Ovary (tissue), 9 donors: ENCODE results near the gene UBE2E1. TPM values are rescaled to one million over a fixed set of nuclear protein-coding genes. Genes with fewer than 3 reads are reported as not detected.

Experiments used
- DNase-seq, 5 donors: peaks; one replicate each; pipeline ENCODE4 v3.0.0-alpha.2; 2019 to 2020
- H3K27ac ChIP-seq, 2 donors: fragments of 200-600 bp; one replicate each; pipeline versions ENCODE4 v1.5.1 to v1.8.0; 2019 to 2022
- H3K27me3 ChIP-seq: fragments of 200-600 bp; one replicate; pipeline ENCODE4 v1.8.0; 2022
- H3K36me3 ChIP-seq: fragments of 200-600 bp; sonication (generic); one replicate; pipeline ENCODE4 v1.5.1; 2019
- H3K4me1 ChIP-seq: one replicate; pipeline ENCODE4 v1.8.1; 2013; ENCODE audit warnings: mild to moderate bottlenecking, moderate library complexity; ENCODE audit not compliant: insufficient read depth
- H3K4me3 ChIP-seq: fragments of 200-600 bp; sonication (generic); one replicate; pipeline ENCODE4 v1.5.1; 2017
- H3K9me3 ChIP-seq, 2 donors: fragments of 200-600 bp in 1 of 2; sonication (generic) in 1 of 2; one replicate each; pipeline versions ENCODE4 v1.5.1 to v1.8.1; 2013 to 2019; ENCODE audit warnings: mild to moderate bottlenecking in 1 of 2, moderate library complexity in 1 of 2
- CTCF ChIP-seq, 3 donors: fragments of 450-650 bp in 2 of 3; fragments of 200-600 bp in 1 of 3; IDR thresholded peaks; one replicate each; pipeline versions ENCODE4 v1.5.1 to v1.8.0; 2016 to 2022; ENCODE audit warnings: antibody characterized with exemption in 3 of 3, mild to moderate bottlenecking in 1 of 3
- EP300 ChIP-seq: sonication (generic); formaldehyde crosslinking; IDR thresholded peaks from one replicate; pipeline ENCODE4 v1.6.1; 2017; ENCODE audit warnings: antibody characterized with exemption
- POLR2A ChIP-seq: fragments of 450-650 bp; IDR thresholded peaks from one replicate; pipeline ENCODE4 v1.6.1; 2017; ENCODE audit warnings: antibody characterized with exemption, mild to moderate bottlenecking, moderate library complexity
- WGBS, 3 donors: extraction: QIAGEN DNeasy Blood & Tissue Kit in 1 of 3; methylation state at CpG; one replicate each; pipeline versions ENCODE4 v1.1.5 to v1.1.7; 2013 to 2017; 5-methylcytosine and 5-hydroxymethylcytosine counted together
- intact Hi-C, 4 donors: fragments of 100-400 bp; cut with DNase I; formaldehyde crosslinking; loops; one replicate each; pipeline versions ENCODE4 v1.11.0 to v1.15.1; 2022 to 2023
- polyA plus RNA-seq, 2 donors: library from polyadenylated mRNA; stranded (reverse); fragments of 200-250 nt in 1 of 2; fragments of 350-450 nt in 1 of 2; fragmentation: Illumina TruSeq in 1 of 2; extraction: RNeasy Lipid Tissue Mini Kit (QIAGEN cat#74804) in 1 of 2; gene quantifications; one replicate each; pipeline ENCODE4 v1.2.3, GENCODE V29; 2013 to 2014
- total RNA-seq, 7 donors: library from RNA; depleted of rRNA in 2 of 7; stranded (reverse); fragments of >200 nt in 2 of 7; fragmentation: NEBNext Ultra II Directional in 3 of 7; extraction: Animal tissue kit (Norgen Biotek cat#: 25700) in 3 of 7; gene quantifications; one replicate each; pipeline versions ENCODE4 v1.1.0 to v1.2.4, GENCODE V29; 2016 to 2023
- donor health status: DM: no; HTN: no; CAD: no; lungs with moderate emphysema.
- donor health status: DM: no; HTN: no; CAD: no.
- donor health status: Bipolar disorder and iron deficiency.
- donor health status: DM: yes; HTN: yes; CAD: no.
- donor health status: DM: no; HTN: no; CAD: no.
- donor health status: DM: yes; HTN: yes; CAD: no.

Gene UBE2E1
- total and polyA plus RNA-seq, 9 donors = 65.2 to 133 (median 76.7) TPM

GRCh38 chr3:23889950-23890349 lies 84.2 kb downstream of the UBE2E1 start:
- TF ChIP-seq CTCF (IDR thresholded peaks at IDR 0.05) (no peak), EP300 (no peak), POLR2A (no peak)
- Histone ChIP-seq H3K36me3 (no peaks in the 10 kb centered on the region), H3K27me3 (no peaks in the 10 kb centered on the region), H3K27ac (no peak overlapping the region), H3K4me1 (no peaks in the 10 kb centered on the region), H3K9me3 (no peaks in the 10 kb centered on the region), H3K4me3 (no peak overlapping the region)
- DNase-seq = no peak
- intact Hi-C loops = loop anchor here in 1 of 4 donors (10.0 kb wide), 1 partner anchor 345 kb away; no protein-coding TSS in a partner anchor
- WGBS, 3 donors = 45 to 70% (median 51%) methylated on average over 5 of the region's 5 CpGs

GRCh38 chr3:23894254-23895061 lies 88.7 kb downstream of the UBE2E1 start:
- Histone ChIP-seq H3K27ac (no peak overlapping the region), H3K9me3 (no peaks in the 10 kb centered on the region), H3K36me3 (no peaks in the 10 kb centered on the region), H3K4me1 (no peaks in the 10 kb centered on the region), H3K27me3 (no peaks in the 10 kb centered on the region), H3K4me3 (no peak overlapping the region)
- intact Hi-C loops = loop anchor here in 1 of 4 donors (10.0 kb wide), 1 partner anchor 340 kb away; no protein-coding TSS in a partner anchor
- WGBS, 3 donors = 87 to 89% (median 88%) methylated on average over 8 of the region's 8 CpGs
- no peak for DNase-seq
- TF ChIP-seq POLR2A (no peak), CTCF (IDR thresholded peaks at IDR 0.05) (no peak), EP300 (no peak)

GRCh38 chr3:23895181-23895580 lies 89.4 kb downstream of the UBE2E1 start:
- DNase-seq = no peak
- H3K36me3 ChIP-seq = no peaks in the 10 kb centered on the region
- no peaks in the 10 kb centered on the region for H3K27me3 ChIP-seq
- no peak overlapping the region for H3K4me3 ChIP-seq
- H3K9me3 ChIP-seq = no peaks in the 10 kb centered on the region
- H3K4me1 ChIP-seq = no peaks in the 10 kb centered on the region
- H3K27ac ChIP-seq = no peak overlapping the region
- no peak for TF ChIP-seq EP300
- no peak for TF ChIP-seq CTCF (IDR thresholded peaks at IDR 0.05)
- no peak for TF ChIP-seq POLR2A
- 94 to 95% (median 94%) methylated on average over 4 of the region's 4 CpGs for WGBS, 3 donors
- intact Hi-C loops = loop anchor here in 1 of 4 donors (10.0 kb wide), 1 partner anchor 340 kb away; no protein-coding TSS in a partner anchor

GRCh38 chr3:23900744-23901143 lies 95.0 kb downstream of the UBE2E1 start:
- no peak for DNase-seq
- no peak overlapping the region for H3K27ac ChIP-seq
- no peaks in the 10 kb centered on the region for H3K27me3 ChIP-seq
- intact Hi-C loops = loop anchor here in 1 of 4 donors (10.0 kb wide), 1 partner anchor 334 kb away; no protein-coding TSS in a partner anchor
- H3K4me3 ChIP-seq = no peak overlapping the region
- TF ChIP-seq POLR2A = no peak
- no peak for TF ChIP-seq EP300
- TF ChIP-seq CTCF (IDR thresholded peaks at IDR 0.05) = no peak
- H3K36me3 ChIP-seq = no peaks in the 10 kb centered on the region
- WGBS, 3 donors = 30 to 52% (median 41%) methylated on average over 6 of the region's 6 CpGs
- no peaks in the 10 kb centered on the region for H3K9me3 ChIP-seq
- no peaks in the 10 kb centered on the region for H3K4me1 ChIP-seq
